ENCODE data around the gene SLC26A2. TPM values are rescaled to one million over a fixed set of nuclear protein-coding genes. Genes with fewer than 3 reads are reported as not detected.

Gene SLC26A2
- total RNA-seq: 16.4 and 21.6 TPM in 2 replicates

DNA sequence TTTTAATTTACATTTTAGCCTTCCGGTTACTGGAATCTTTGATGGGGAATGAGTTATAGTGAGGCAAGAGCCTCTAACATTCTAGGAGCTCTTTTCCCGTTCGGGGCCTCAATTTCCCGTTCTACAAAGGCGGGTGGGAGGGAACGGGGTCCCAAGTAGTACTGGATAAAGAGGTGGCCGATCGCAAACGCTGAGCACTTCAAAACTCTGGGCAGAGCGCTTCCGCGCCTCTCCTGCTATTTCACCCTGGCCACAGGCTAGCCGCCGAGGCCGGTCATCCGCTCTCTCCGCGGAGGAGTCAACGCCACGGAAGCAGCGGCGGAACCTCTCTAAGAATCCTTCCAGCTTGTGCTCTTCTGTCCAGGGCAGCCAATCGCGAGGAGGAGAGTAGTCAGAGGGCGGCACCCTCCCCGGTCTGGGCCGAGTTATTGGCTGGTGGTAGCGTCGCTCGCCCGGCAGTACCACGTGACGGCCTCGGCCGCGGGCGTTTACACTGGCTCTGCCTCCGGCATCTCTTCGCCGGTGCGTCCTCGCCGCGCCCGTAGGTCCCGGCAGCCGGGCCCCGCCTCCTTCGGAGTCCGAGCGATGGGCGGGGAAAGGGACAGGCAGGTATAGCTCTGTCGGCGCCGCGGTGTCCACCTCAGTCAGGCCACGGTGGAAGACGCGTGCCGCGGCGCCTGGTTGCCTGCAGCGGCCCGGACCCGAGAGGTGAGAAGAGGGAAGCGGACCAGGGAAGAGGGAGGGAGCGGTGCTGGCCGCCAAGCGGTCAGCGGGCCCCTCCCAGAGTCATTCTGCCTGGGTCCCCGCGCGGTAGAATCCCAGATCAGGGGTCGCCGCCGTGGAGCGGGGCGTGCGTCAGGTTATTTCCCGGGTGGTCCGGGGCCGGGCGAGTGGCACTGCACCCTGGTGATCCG lies at the start of gene SLC26A2:
Gene SLC26A2, plus strand, starts transcription at position 487 of the 914 bp plus-strand sequence. CDS start 16,895 bp downstream, outside the sequence.
- TF ChIP-seq, protein P1, sequence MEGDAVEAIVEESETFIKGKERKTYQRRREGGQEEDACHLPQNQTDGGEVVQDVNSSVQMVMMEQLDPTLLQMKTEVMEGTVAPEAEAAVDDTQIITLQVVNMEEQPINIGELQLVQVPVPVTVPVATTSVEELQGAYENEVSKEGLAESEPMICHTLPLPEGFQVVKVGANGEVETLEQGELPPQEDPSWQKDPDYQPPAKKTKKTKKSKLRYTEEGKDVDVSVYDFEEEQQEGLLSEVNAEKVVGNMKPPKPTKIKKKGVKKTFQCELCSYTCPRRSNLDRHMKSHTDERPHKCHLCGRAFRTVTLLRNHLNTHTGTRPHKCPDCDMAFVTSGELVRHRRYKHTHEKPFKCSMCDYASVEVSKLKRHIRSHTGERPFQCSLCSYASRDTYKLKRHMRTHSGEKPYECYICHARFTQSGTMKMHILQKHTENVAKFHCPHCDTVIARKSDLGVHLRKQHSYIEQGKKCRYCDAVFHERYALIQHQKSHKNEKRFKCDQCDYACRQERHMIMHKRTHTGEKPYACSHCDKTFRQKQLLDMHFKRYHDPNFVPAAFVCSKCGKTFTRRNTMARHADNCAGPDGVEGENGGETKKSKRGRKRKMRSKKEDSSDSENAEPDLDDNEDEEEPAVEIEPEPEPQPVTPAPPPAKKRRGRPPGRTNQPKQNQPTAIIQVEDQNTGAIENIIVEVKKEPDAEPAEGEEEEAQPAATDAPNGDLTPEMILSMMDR (IDR thresholded peaks at IDR 0.05; ENCODE audit: insufficient read depth, low read depth, low read length): no peak
- H3K4me3 ChIP-seq (ENCODE audit: low read depth, low read length): peak within 1 kb of the TSS; percentile 67
- peak; percentile 98 for DNase-seq (ENCODE audit: low read depth)

DNA sequence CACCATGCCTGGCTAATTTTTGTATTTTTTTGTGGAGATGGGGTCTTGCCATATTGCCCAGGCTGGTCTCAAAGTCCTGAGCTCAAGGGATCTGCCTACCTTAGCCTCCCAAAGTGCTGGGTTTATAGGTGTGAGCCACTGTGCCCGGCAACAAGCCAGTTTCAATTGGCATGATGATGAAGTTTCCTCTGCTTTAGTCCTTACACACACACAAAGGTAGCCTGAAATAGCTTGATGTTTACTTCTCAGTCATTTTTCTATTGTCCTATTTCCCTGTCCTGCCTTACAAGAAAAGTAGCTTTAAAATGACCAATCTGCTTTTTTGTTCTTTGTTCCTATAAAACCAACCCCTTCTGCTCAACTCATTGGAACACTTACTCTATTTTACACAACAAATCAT lies 49.5 kb upstream of the SLC26A2 start:
- no peak overlapping the region for H3K4me3 ChIP-seq (ENCODE audit: low read depth, low read length)
- DNase-seq (ENCODE audit: low read depth): no peak

DNA sequence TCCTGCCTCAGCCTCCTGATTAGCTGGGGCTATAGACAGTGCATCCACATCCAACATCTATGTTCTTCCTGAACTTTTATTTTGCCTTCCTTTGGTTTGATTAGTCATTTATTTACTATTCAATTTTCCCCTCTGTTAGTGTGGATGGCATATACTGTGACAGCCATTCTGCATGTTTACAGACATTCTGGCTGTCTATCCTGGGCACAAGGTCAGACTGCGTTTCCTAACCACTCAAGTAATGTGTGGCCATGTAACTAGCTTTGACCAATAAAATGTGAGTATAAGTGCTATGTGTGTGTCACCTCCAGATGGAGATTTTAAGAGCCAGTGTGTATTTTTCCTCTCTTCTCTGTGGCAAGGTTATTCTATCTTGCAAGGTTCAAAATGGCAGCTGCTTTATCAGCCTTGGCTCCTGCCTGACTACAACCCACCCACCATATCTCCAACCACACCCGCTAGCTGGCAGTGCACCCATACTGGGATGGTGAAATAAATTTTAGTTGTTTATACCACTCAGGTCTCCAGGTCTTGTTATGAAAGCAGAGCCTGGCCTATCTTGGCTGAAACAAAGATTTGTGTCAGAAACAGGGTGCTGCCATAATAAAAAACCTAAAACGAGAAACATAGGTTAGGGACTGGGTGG lies 48.2 kb upstream of the SLC26A2 start:
- TF ChIP-seq, protein P1 (IDR thresholded peaks at IDR 0.05; ENCODE audit: insufficient read depth, low read depth, low read length): no peak
- no peak for DNase-seq (ENCODE audit: low read depth)
- H3K4me3 ChIP-seq (ENCODE audit: low read depth, low read length): no peak overlapping the region

More for the DNA sequence above, 49.5 kb upstream of the SLC26A2 start:
- TF ChIP-seq, protein P1 (IDR thresholded peaks at IDR 0.05; ENCODE audit: insufficient read depth, low read depth, low read length): no peak

DNA sequence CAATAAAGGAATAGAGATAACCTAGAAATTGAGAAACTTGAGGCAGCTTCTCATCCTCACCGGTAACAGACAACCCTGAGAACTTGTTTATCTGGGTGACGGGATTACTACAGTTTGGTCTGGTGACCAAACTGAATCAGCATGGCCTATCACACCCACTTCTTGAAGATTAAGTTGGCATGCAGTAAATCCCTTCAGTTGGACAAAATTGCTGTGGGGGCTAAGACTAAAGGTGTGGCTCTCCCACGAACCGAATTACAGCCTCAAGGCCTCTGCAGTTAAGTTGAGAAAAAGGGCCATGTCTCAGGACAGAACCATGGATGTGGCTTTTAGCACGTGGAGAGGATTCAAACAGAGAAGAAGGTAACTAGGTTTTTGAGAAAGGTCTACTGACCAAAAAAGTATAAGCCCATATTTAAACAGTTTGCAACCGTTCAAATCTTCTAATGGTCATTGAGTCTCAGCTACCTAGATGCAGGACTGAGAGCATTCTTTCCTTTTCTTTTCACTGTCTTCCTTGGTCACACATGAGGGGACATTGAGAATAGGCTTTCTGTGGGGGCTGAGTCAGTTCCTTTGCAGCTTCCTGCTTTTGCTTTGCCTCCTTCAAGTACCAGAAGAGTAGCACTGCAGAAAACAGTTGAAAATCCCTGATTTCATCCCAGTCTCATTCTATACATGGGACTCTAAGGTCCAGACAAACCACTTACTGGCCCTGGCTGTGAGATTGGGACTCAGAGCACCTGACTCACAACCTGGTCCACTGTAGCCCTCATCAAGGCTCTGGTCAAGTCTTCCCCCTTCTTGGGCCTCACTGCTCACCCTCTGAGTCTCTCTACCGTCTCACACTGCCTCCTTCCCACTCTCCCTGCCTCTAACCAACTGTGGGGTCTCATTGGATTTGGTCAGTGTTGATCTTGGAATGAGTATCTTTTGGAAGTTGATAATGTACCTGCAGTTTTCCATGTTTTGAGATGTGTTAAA lies 46.8 kb upstream of the SLC26A2 start:
- peak; percentile 38 for DNase-seq (ENCODE audit: low read depth)
- TF ChIP-seq, protein P1 (IDR thresholded peaks at IDR 0.05; ENCODE audit: insufficient read depth, low read depth, low read length): no peak
- no peak overlapping the region for H3K4me3 ChIP-seq (ENCODE audit: low read depth, low read length)

DNA sequence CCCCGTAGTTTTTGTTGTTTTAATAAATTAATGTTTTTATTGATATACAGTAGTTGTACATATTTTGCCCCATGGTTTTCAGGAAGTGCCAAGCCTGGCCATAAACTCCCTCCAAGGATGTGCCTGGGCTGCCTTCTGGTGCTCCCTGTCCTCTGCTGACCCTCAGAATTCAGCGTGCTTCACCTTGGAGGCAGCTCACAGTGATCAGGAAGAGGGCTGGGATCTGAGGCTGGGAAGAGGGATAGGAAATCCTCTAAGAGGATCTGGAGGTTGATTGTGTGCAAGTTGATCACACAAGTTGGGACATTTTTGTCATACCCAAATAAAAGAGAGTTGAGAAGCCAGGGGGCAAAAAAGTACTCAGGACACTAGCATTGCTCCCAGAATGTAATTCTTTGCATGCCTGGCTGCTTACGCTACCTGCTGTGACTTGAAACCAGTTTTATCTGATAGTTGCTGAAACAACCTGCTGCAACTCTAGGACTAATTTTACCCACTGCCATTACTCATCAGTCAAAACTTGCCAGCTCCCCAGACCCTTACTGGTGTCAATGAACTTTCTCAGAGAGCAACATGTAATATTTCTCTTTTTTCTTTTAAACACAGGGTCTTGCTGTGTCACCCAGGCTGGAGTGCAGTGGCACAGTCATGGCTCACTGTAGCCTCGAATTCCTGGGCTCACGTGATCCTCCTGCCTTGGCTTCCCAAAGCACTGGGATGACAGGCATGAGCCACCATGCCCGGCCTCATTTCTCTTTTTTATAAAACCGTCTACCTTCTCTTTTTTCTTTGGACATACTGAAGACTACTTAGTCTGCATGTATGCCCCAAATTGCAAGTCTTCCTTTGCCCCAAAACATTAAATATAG lies 44.9 kb upstream of the SLC26A2 start:
- TF ChIP-seq, protein P1 (IDR thresholded peaks at IDR 0.05; ENCODE audit: insufficient read depth, low read depth, low read length): no peak
- H3K4me3 ChIP-seq (ENCODE audit: low read depth, low read length): no peak overlapping the region
- DNase-seq (ENCODE audit: low read depth): no peak

Data from fibroblast of villous mesenchyme (primary cell).